Measurements from ENCODE around the gene NOL4L. TPM values are rescaled to one million over a fixed set of nuclear protein-coding genes. Genes with fewer than 3 reads are reported as not detected.

Gene NOL4L
- total RNA-seq, 2 donors from 2014 or later, result 18.0 to 59.7 TPM

DNA sequence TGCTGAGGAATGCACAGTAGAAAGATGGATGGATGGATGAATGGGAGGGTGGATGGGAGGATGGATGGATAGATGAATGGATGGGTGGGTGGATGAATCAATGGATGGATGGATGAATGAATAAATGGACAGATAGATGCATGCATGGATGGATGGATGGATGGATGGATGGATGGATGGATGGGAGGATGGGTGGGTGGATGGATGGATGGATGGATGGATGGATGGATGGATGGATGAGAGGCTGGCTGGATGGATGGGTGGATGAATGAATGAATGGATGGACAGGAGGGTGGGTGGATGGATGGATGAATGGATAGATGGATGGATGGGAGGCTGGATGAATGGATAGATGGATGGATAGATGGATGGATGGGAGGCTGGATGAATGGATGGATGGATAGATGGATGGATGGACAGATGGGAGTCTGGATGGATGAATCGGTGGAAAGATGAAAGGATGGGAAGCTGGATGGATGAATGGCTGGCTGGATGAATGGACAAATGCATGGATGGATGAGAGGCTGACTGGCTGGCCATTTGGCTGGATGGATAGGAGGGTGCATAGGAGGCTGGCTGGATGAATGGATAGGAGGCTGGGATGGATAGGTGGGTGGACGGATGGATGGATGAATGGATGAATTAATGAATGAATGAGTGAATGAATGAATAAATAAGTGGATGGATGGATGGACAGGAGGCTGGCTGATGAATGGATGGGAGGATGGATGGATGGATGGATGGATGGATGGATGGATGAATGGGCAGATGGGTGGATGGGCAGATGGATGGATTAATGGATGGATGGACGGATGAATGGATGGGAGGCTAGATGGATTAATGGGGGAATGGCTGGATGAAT lies 28.3 kb upstream of the NOL4L start:
- H3K4me1 ChIP-seq (replicated peaks), result no peaks in the 10 kb centered on the region
- H3K27ac ChIP-seq, result no peak overlapping the region
- no peaks in the 10 kb centered on the region for H3K27me3 ChIP-seq (replicated peaks; ENCODE audit: insufficient read depth)
- no peaks in the 10 kb centered on the region for H3K36me3 ChIP-seq
- DNase-seq (ENCODE audit: low spot score), result no peak
- 95% methylated on average over 3 of the region's 3 CpGs for WGBS
- TF ChIP-seq POLR2AphosphoS5 (IDR thresholded peaks at IDR 0.05), result no peak
- no peak for TF ChIP-seq POLR2A (IDR thresholded peaks at IDR 0.05)
- TF ChIP-seq, protein P1, sequence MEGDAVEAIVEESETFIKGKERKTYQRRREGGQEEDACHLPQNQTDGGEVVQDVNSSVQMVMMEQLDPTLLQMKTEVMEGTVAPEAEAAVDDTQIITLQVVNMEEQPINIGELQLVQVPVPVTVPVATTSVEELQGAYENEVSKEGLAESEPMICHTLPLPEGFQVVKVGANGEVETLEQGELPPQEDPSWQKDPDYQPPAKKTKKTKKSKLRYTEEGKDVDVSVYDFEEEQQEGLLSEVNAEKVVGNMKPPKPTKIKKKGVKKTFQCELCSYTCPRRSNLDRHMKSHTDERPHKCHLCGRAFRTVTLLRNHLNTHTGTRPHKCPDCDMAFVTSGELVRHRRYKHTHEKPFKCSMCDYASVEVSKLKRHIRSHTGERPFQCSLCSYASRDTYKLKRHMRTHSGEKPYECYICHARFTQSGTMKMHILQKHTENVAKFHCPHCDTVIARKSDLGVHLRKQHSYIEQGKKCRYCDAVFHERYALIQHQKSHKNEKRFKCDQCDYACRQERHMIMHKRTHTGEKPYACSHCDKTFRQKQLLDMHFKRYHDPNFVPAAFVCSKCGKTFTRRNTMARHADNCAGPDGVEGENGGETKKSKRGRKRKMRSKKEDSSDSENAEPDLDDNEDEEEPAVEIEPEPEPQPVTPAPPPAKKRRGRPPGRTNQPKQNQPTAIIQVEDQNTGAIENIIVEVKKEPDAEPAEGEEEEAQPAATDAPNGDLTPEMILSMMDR (IDR thresholded peaks at IDR 0.05), result no peak
- no peak overlapping the region for H3K4me3 ChIP-seq
- H3K9me3 ChIP-seq, result no peaks in the 10 kb centered on the region
- intact Hi-C loops (cut with DNase I), result no loop called here

DNA sequence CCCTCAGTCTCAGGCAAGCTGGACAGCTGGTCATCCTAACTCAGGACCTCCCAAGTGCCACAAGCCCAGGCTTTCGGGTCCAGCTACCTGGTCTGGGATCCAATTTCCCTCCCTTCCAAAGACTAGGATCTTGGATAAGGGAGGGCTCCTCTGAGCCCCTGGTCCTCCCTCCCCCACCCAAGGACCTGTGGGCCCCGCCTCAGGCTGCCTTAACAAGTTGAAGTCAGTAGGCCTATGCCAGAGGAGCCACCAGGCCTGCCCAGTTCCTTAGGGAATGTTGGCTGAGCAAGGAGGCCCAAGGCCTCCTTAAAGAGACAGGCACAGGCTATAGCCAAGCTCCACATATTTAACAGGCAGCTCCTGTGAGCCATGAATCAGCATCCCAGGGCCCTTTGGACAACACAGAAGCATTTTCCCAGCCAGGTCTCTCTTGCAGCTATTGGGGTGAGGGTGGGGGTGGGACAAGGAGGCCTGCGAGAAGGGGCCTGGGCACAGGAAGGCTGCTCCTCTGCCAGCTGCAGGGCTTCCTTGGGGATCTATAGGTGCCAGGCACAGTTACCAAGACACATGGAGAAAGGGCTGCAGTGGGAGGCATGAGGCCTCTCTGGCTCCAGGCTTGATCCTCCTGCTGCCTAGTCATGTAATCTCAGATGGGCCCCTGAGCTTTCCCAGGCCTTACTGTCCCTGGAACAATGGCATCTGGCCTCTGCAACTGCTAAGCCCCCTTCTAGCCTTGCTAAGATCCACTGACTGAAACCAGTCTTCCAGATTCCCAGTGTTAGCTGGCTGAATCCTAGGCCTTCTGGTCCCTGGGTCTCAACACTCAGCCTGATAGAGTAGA lies 27.4 kb upstream of the NOL4L start:
- intact Hi-C loops (cut with DNase I), result no loop called here

GRCh38 chr20:32611868-32612267 lies 26.7 kb upstream of the NOL4L start:
- intact Hi-C loops (cut with DNase I), result no loop called here
- no peak for DNase-seq (ENCODE audit: low spot score)
- Histone ChIP-seq H3K4me3 (no peak overlapping the region), H3K36me3 (no peaks in the 10 kb centered on the region), H3K9me3 (no peaks in the 10 kb centered on the region), H3K27ac (no peak overlapping the region), H3K27me3 (replicated peaks; ENCODE audit: insufficient read depth) (no peaks in the 10 kb centered on the region), H3K4me1 (replicated peaks) (no peaks in the 10 kb centered on the region)
- no peak for TF ChIP-seq POLR2A (IDR thresholded peaks at IDR 0.05)
- TF ChIP-seq POLR2AphosphoS5 (IDR thresholded peaks at IDR 0.05), result no peak
- TF ChIP-seq, protein P1 (IDR thresholded peaks at IDR 0.05), result no peak
- WGBS, result 89% methylated on average over 6 of the region's 6 CpGs

More for the DNA sequence above, 27.4 kb upstream of the NOL4L start:
- H3K36me3 ChIP-seq, result no peaks in the 10 kb centered on the region
- no peak overlapping the region for H3K27ac ChIP-seq
- no peaks in the 10 kb centered on the region for H3K27me3 ChIP-seq (replicated peaks; ENCODE audit: insufficient read depth)
- TF ChIP-seq, protein P1 (IDR thresholded peaks at IDR 0.05), result no peak
- TF ChIP-seq POLR2A (IDR thresholded peaks at IDR 0.05) (no peak), POLR2AphosphoS5 (IDR thresholded peaks at IDR 0.05) (no peak)
- DNase-seq (ENCODE audit: low spot score), result no peak
- WGBS, result 96% methylated on average over 3 of the region's 3 CpGs
- H3K4me1 ChIP-seq (replicated peaks), result no peaks in the 10 kb centered on the region
- H3K4me3 ChIP-seq, result no peak overlapping the region
- no peaks in the 10 kb centered on the region for H3K9me3 ChIP-seq

DNA sequence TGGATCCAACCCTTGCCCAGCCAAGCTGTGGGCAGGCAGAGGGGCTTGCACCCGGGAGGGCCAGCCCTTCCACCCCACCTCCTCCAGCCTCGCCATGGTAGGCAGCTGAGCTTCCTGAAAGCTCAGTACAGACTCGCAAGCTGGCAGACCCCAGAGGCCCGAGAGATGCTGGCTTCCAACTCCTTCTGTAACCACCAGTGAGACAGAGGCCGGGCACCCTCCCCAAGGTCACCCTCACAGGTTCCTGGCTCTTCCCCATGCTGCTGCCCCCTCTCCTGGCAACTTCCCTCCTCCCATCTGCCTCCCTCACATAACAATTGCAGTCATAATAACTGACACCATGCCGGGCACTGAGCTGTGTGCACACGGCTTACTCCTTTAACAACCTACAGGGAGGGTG lies 26.2 kb upstream of the NOL4L start:
- TF ChIP-seq POLR2AphosphoS5 (IDR thresholded peaks at IDR 0.05) (no peak), POLR2A (IDR thresholded peaks at IDR 0.05) (no peak)
- TF ChIP-seq, protein P1 (IDR thresholded peaks at IDR 0.05), result no peak
- WGBS, result 65% methylated on average over 6 of the region's 7 CpGs
- intact Hi-C loops (cut with DNase I), result no loop called here

More for the DNA sequence above, 26.2 kb upstream of the NOL4L start:
- no peaks in the 10 kb centered on the region for H3K4me1 ChIP-seq (replicated peaks)
- H3K27ac ChIP-seq, result no peak overlapping the region
- no peak overlapping the region for H3K4me3 ChIP-seq
- no peaks in the 10 kb centered on the region for H3K36me3 ChIP-seq
- no peaks in the 10 kb centered on the region for H3K27me3 ChIP-seq (replicated peaks; ENCODE audit: insufficient read depth)
- DNase-seq (ENCODE audit: low spot score), result no peak
- no peaks in the 10 kb centered on the region for H3K9me3 ChIP-seq
